GM19395 (cell line): ENCODE results near the gene IRAG1.
"Not testable (repeated sequence)": the region's sequence is repeated elsewhere in the genome, so short reads cannot be mapped to it uniquely, and the experiment has no call there.

Source experiments
- ATAC-seq: cut with Tn5 transposase; IDR thresholded peaks from one replicate; pipeline ENCODE4 v1.9.1; 2021; ENCODE audit warnings: mild to moderate bottlenecking, moderate library complexity; ENCODE audit not compliant: unreplicated experiment

The IRAG1 gene

GRCh38 chr11:10701982-10702381 lies 8.4 kb upstream of the IRAG1 start:
- no peak for ATAC-seq

DNA sequence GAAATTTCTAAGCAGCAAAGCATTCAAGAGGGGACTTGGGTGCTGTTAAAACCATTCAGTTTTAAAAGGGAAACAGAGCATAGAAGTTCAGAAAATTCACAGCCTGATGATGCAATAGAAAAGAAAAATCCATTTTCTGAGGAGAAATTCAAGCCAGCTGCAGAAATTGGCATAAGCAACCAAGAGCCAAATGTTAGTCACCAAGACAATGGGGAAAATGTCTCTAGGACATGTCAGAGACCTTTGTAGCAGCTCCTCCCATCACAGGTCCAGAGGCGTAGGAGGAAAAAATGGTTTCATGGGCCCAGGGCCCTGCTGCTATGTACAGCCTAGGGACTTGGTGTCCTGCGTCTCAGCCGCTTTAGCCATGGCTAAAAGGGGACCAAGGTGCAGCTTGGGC lies 5.5 kb upstream of the IRAG1 start:
- no peak for ATAC-seq

DNA sequence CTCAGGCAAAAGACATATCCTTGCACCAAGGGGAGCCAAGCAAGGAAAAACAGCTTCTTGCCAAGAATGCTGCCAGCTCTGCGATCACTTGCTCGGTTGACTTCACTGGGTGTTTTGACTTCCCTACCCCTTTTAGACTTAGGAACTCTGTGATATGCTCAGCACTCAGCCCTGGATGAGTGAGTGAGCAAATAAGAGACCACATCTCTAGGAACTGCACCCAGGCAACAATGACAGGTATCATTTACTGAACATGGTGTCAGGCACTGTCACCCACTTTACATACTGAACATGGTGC lies 3.7 kb upstream of the IRAG1 start:
- ATAC-seq: no peak

DNA sequence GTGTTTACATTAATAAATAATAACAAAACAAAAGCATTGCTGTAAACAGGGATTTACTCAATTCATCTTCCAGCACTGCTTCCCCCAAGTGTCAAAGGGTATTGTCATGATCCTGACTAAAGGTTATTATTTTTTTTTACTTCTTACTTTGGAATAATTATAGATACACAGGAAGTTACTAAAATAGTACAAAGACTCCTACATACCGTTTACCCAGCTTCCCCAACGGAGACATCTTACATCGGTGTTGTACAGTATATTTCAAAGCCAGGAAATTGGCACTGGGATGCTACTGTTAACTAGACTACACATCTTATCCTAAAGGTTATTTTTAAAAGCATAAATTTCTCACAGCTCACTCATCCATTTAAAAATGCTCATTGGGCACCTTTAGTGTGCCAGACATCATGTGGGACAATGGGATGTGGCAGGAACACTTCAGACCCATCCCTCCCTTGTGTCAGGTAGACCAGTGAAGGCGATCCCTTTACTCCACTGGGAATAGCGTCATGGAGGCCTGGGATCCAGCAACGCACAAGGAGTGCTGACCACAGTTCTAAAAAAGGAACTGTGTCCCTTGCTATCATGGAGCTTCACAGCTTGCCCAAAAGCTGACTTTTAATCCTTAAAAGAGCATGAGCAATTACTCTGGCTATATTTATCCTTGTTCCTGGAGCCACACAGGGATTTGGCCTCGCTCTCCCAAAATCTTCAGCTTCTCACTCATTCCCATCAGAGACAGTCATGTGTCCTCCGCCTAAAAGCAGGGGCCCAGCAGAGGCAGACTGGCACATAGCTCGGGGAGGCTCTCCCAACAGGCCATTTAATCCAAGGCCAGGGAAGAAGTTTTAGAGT lies 3.1 kb upstream of the IRAG1 start:
- no peak for ATAC-seq

DNA sequence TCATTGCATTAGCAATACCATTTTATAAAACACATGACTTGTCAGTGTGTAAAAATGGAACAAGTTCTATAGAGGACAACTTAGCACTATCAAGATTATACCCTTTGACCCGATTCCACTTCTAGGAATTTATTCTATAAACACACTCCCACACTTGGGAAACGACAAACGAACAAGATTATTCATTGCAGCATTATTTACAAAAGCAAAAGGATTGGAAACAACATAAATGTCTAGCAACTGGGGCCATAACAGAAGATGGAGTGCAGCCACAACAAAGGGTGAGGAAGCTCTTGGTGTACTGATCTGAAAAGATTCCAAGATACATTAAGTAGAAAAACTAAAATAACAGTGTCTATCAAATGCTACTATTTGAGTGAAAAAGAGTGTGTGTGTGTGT lies 2.3 kb upstream of the IRAG1 start:
- no peak for ATAC-seq

DNA sequence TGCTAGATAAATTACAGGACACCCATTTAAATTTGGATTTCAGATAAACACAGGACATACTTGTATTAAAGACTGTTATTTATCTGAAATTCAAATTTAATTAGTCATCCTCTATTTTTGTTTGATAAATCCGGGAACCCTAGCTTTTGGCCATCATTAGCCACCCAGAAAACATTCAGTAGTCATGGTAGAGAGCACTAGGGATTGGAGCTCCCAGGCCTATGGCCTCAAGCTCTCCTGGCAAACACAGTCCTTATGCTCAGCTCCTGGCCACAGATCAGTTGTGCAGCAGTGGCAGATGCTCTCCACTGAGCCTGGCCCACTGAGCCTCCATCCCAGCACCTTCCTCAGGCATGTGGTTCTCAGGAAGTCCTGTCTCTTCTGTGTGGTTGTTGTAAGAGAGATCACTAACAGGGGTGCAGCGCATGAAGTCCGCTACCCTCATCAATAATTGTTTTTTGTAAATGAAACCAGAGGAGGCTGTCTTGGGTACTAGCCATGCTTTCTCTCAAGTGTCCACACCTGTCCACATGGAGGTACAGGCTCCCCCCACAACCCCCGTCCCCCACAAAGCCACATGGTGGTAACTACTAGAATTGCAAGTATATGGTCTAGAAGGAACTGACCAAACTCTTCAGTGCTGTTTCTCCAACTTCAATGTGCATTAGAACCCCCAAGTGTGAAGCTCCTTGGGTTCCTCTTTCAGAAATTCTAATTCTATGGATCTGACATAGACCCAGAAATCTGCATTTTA lies 1.1 kb upstream of the IRAG1 start:
- no peak for ATAC-seq

GRCh38 chr11:10692531-10693115 lies 932 bp downstream of the IRAG1 start:
- ATAC-seq: no peak

- ATAC-seq: no peak
These were observed 5.2 kb downstream of the IRAG1 start for GRCh38 chr11:10688401-10688800.

GRCh38 chr11:10686311-10686710 lies 7.2 kb downstream of the IRAG1 start:
- no peak for ATAC-seq

DNA sequence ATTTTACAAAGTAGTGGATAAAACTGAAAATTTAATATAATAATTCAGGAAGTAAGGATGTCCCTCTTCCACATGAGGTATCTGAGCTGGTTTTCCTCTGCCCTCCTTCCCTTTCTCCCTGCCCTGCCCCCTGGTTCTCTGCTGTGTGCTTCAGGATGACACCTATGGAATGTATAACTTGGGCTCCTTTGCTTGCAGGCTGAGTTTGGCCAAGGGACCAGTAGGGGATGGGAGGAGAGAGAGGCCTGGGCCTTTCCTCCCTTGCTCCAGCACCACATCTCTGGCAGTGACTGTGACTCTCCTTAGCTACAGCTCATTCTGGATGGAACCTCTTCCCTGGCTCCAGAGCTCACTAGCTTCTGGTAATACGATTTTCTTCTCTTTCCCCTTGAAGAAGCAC lies 10.1 kb downstream of the IRAG1 start:
- ATAC-seq: no peak

GRCh38 chr11:10680956-10681487 lies 12.5 kb downstream of the IRAG1 start:
- no peak for ATAC-seq

- ATAC-seq: not testable (repeated sequence)
These were observed 13.3 kb downstream of the IRAG1 start for GRCh38 chr11:10680279-10680678.

- ATAC-seq: no peak
These were observed 13.9 kb downstream of the IRAG1 start for GRCh38 chr11:10679644-10680043.

DNA sequence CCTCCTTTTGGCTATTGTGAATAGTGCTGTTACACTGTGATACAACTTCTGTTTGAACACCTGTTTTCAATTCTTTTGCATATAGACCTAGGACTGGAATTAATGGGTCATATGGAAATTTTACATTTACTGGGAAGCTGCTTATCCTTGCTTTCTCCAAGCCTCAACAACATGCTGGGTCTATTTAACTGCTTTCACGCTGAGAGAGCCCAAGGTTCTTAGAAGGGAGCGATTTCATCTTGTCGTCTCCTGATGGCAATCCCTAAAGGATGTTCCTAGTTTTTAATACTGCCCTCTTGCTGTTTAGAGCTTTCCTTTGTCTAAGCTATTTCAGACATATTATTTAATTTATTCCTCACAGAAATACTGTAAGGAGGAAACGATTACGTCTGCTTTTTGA lies 15.5 kb downstream of the IRAG1 start:
- no peak for ATAC-seq

- ATAC-seq: no peak
These were observed 16.6 kb downstream of the IRAG1 start for GRCh38 chr11:10676919-10677318.

DNA sequence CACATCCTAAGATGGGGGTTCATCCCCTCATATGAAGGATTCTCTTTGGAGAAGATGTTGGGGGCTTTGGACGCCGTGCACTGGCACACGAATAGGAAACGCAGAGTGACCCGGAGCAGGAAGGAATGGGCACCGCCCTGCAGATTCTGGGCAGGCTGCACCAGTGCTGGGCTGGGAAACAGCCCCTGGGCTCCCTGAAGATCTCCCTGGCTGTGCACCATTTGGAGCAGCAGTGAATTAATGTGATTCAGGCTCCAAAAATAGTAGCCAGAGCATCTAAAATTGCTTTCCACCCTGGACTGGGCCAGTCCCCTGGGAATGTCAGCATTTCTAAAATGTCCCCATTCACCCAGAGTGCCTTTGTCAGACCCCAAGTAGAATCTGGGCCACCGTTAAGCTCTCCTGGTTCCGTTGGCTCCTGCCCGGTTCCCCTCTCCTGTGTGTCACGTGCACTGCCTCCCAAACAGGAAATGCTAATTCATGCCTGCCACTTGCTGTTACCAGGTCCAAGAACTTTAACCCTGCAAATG lies 18.6 kb downstream of the IRAG1 start:
- no peak for ATAC-seq

- ATAC-seq: no peak
These were observed 19.1 kb downstream of the IRAG1 start for GRCh38 chr11:10674440-10674855.

GRCh38 chr11:10673501-10674062 lies 20.0 kb downstream of the IRAG1 start:
- ATAC-seq: no peak

DNA sequence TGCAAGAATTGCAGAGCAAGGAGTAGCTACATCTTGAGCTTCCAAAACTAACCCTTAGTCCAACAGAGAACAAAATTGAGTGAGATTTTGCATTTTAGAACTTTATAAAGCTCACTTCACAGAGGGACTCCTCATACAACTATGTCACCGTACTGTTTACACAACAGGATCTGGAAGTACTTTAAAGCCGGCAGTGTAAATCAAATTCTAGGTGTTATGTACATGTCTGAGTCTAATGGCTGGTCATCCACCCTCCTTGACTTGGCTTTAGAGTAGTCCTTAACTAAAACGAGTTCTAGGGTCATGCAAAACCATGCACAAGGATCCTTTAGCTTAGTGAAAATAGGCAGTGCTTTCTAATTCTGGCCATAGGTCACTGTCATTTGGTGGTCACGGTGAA lies 23.5 kb downstream of the IRAG1 start:
- no peak for ATAC-seq

DNA sequence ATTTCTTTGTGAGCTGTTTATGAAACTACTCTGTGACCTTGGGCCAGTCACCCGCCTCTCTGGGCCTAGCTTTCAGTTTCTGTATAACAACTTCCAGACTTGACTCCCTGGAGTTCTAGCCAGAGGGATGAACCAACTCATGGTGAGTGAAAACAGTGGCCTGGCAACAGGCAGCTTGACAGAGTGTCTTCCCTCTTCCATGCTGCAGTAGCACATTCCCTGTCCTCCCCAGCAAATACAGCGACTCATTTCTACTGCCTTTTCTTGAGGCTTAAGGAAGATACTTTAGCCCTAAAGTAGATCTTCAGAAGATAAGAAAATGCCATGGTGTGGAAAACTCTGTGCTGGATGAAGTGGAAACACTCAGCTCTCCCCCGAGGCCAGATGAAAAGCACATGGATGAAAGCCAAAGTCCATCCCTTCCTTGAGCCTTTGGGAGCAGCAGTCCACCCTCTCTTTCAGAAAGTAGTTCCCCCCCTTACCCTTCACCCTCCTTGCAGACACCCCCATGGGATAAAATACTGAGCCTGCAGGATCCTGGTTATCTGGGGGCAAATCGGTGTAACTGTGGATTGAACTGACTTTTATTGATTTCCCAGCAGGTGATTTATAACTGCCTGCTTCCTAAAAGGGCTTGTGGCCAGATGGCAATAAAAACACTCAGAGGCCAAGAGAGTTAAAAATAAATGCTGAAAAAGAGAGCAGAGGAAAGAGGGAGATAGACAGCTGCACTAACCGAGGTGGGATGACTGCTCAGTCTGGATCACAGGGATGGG lies 24.1 kb downstream of the IRAG1 start:
- no peak for ATAC-seq

GRCh38 chr11:10667521-10667885 lies 26.1 kb downstream of the IRAG1 start:
- no peak for ATAC-seq
